ENCODE results near the gene MTRF1L. TPM values are rescaled to one million over a fixed set of nuclear protein-coding genes. Genes with fewer than 3 reads are reported as not detected.

Gene MTRF1L
- total RNA-seq, 1 donor from 2014 or later: 31.4 TPM

DNA sequence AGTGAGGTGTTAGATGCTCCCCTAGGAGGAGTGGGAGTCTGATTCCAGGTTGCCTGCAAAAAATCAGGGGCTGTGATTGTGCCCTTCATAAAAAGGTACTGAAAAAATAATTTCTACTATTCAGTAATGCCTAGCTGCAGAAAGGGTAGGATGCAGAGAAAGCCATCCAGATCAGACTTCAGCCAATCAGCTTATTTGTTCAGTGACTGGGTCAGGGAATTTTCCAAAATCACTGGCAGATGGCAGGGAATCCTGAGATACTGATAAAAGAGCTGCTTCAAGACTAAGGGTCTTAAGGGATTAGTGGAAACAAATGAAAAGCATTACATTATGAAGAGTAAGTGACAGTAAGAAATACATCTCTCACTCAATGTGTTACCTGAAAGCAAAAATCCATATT lies 42.8 kb upstream of the MTRF1L start:
- TF ChIP-seq, protein P1, sequence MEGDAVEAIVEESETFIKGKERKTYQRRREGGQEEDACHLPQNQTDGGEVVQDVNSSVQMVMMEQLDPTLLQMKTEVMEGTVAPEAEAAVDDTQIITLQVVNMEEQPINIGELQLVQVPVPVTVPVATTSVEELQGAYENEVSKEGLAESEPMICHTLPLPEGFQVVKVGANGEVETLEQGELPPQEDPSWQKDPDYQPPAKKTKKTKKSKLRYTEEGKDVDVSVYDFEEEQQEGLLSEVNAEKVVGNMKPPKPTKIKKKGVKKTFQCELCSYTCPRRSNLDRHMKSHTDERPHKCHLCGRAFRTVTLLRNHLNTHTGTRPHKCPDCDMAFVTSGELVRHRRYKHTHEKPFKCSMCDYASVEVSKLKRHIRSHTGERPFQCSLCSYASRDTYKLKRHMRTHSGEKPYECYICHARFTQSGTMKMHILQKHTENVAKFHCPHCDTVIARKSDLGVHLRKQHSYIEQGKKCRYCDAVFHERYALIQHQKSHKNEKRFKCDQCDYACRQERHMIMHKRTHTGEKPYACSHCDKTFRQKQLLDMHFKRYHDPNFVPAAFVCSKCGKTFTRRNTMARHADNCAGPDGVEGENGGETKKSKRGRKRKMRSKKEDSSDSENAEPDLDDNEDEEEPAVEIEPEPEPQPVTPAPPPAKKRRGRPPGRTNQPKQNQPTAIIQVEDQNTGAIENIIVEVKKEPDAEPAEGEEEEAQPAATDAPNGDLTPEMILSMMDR (IDR thresholded peaks at IDR 0.05; ENCODE audit: partially characterized antibody, unreplicated experiment): no peak
- Mint-ChIP-seq H3K36me3 (ENCODE audit: unreplicated experiment) (no peaks in the 10 kb centered on the region), H3K4me3 (ENCODE audit: unreplicated experiment) (no peak overlapping the region), H3K27ac (ENCODE audit: unreplicated experiment) (no peak overlapping the region), H3K4me1 (ENCODE audit: low read depth, unreplicated experiment) (peaks cover 16% of the 10 kb centered on the region), H3K27me3 (ENCODE audit: unreplicated experiment) (no peaks in the 10 kb centered on the region), H3K9me3 (ENCODE audit: unreplicated experiment) (peaks cover 1% of the 10 kb centered on the region)
- DNase-seq: no peak

DNA sequence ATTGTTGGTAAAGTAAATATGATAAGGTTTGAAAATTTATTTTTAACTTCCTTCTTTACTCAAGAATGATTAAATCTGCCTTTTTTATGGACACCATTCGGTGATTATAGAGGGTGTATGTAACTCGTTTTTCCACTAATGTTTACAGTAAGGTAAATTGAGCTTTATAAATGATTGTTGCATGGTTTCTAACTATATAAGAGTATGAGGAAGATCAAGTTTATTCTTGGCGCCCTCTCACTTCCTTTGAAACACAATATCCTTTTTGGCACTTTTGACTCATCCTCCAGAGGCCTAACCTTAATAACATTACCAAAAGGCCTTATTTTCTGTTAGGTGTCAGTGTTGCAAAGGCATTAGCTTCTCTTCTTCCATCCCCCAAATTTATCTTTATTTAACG lies 41.8 kb upstream of the MTRF1L start:
- peaks cover 16% of the 10 kb centered on the region for H3K4me1 Mint-ChIP-seq (ENCODE audit: low read depth, unreplicated experiment)
- no peak for DNase-seq
- no peak overlapping the region for H3K27ac Mint-ChIP-seq (ENCODE audit: unreplicated experiment)
- TF ChIP-seq, protein P1 (IDR thresholded peaks at IDR 0.05; ENCODE audit: partially characterized antibody, unreplicated experiment): no peak
- peaks cover 1% of the 10 kb centered on the region for H3K9me3 Mint-ChIP-seq (ENCODE audit: unreplicated experiment)
- no peaks in the 10 kb centered on the region for H3K27me3 Mint-ChIP-seq (ENCODE audit: unreplicated experiment)
- H3K4me3 Mint-ChIP-seq (ENCODE audit: unreplicated experiment): no peak overlapping the region
- H3K36me3 Mint-ChIP-seq (ENCODE audit: unreplicated experiment): no peaks in the 10 kb centered on the region

DNA sequence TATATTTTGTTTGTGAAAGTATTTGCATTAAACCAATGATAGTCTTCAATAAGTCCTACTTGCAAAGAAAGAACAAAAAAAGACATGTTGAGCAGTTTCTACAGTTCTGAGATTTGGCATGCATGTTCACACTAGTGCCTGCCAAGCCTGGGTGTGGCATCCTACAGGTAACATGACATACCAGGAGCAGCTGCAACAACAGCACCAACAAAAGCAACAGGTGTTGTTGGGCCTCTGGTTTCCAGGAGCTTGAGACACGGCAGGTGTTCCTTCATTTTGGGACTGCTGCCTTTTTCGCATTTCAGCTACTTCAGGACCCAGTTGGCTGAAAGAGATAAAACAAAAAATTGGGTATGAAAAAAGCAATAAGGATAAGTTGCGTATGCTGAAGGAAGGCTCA lies 41.2 kb upstream of the MTRF1L start:
- TF ChIP-seq, protein P1 (IDR thresholded peaks at IDR 0.05; ENCODE audit: partially characterized antibody, unreplicated experiment): no peak
- no peak for DNase-seq
- Mint-ChIP-seq H3K27me3 (ENCODE audit: unreplicated experiment) (no peaks in the 10 kb centered on the region), H3K27ac (ENCODE audit: unreplicated experiment) (no peak overlapping the region), H3K4me3 (ENCODE audit: unreplicated experiment) (no peak overlapping the region), H3K9me3 (ENCODE audit: unreplicated experiment) (peaks cover 1% of the 10 kb centered on the region), H3K4me1 (ENCODE audit: low read depth, unreplicated experiment) (peaks cover 16% of the 10 kb centered on the region), H3K36me3 (ENCODE audit: unreplicated experiment) (no peaks in the 10 kb centered on the region)

DNA sequence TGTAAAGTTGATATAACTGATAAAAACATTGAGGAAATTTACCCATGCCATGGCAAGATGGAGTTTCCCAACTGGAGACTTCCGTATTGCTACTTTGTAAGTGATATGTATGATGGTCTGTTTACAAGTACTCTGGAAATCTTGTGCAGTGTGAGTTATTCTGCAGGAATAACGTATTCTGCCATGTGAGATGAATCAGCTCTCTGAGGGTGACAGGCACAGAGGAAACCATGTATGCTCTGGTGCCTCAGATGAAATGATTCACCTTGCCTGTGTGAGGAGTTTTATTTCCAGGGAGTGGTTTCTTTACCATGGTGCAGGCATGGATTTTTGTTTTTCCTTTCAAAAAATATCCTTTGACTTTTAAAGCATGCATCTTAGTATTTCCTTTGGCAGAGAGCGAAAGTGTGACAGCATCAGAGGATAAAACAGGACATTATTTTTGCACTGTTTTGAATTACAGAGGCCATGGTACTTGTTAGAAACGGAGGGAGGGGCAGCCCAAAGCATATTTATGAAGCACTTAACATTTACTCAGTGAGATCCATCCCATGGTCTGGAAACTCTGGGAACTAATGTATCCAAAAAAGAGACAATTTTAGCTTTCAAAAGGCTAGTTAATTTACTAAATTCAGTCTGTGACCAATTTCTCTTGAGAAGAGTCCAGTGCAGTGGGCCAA lies 36.0 kb upstream of the MTRF1L start:
- Mint-ChIP-seq H3K36me3 (ENCODE audit: unreplicated experiment) (no peaks in the 10 kb centered on the region), H3K9me3 (ENCODE audit: unreplicated experiment) (no peaks in the 10 kb centered on the region), H3K27ac (ENCODE audit: unreplicated experiment) (no peak overlapping the region), H3K27me3 (ENCODE audit: unreplicated experiment) (no peaks in the 10 kb centered on the region), H3K4me3 (ENCODE audit: unreplicated experiment) (no peak overlapping the region), H3K4me1 (ENCODE audit: low read depth, unreplicated experiment) (no peaks in the 10 kb centered on the region)
- TF ChIP-seq, protein P1 (IDR thresholded peaks at IDR 0.05; ENCODE audit: partially characterized antibody, unreplicated experiment): no peak
- DNase-seq: no peak

DNA sequence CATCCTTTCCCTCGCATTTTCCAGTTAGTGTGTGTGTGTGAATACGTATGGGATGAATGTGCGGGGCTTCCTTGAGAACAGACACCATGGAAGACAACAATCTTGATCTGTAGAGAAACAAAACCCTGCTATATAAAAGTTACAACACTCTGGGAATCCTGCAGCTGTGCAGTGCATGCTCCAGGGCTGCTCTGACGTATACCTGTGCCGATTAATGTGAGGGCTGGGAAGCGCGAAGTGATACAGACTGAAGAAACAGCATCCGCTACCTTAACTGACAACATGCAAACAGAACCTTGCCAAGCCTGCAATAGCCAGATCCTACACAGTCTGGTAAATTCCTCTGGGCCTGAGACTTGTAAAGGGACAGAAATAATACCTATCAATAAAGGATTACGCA lies 31.6 kb upstream of the MTRF1L start:
- TF ChIP-seq, protein P1 (IDR thresholded peaks at IDR 0.05; ENCODE audit: partially characterized antibody, unreplicated experiment): no peak
- no peak for DNase-seq
- Mint-ChIP-seq H3K9me3 (ENCODE audit: unreplicated experiment) (no peaks in the 10 kb centered on the region), H3K27ac (ENCODE audit: unreplicated experiment) (no peak overlapping the region), H3K4me1 (ENCODE audit: low read depth, unreplicated experiment) (no peaks in the 10 kb centered on the region), H3K4me3 (ENCODE audit: unreplicated experiment) (no peak overlapping the region), H3K36me3 (ENCODE audit: unreplicated experiment) (no peaks in the 10 kb centered on the region), H3K27me3 (ENCODE audit: unreplicated experiment) (no peaks in the 10 kb centered on the region)

Measured in glutamatergic neuron (in vitro differentiated cells).